Common myeloid progenitor, CD34-positive (primary cell): ENCODE measurements around the gene TMEM63B.

ENCODE experiments used
- CTCF ChIA-PET: fragments of 350-600 bp; sonication (Branson Sonifier 250); formaldehyde crosslinking; loops from one replicate; lab custom pipeline; 2021; ENCODE audit warnings: antibody characterized with exemption; lab: Charles Lee
- POLR2A ChIA-PET: fragments of 350-600 bp; sonication (Branson Sonifier 250); formaldehyde crosslinking; loops from one replicate; lab custom pipeline; 2021; ENCODE audit warnings: antibody characterized with exemption; lab: Charles Lee
- DNase-seq, 3 donors: peaks; one replicate each; pipeline versions ENCODE4 v3.0.0 to v3.0.0-alpha.2; 2013
- H3K27ac ChIP-seq, 2 experiments: 1 replicate in 1 of 2; 2 replicates in 1 of 2; pipeline ENCODE4 v1.7.0; 2013; ENCODE audit warnings: inconsistent platforms in 2 of 2, low read length in 2 of 2, mild to moderate bottlenecking in 2 of 2, low read depth in 1 of 2, moderate library complexity in 1 of 2; ENCODE audit not compliant: severe bottlenecking in 2 of 2, insufficient read depth in 1 of 2, poor library complexity in 1 of 2
- H3K27me3 ChIP-seq, 5 experiments: replicated peaks in 2 of 5; 1 replicate in 3 of 5; 2 replicates in 2 of 5; pipeline versions ENCODE4 v1.6.1 to v1.7.0; 2013; ENCODE audit warnings: low read length in 4 of 5, mild to moderate bottlenecking in 2 of 5, moderate library complexity in 2 of 5, inconsistent platforms in 1 of 5; ENCODE audit not compliant: insufficient read depth in 5 of 5, control insufficient read depth in 4 of 5
- H3K36me3 ChIP-seq, 4 experiments: 1 replicate in 2 of 4; 2 replicates in 2 of 4; pipeline versions ENCODE4 v1.6.1 to v1.7.0; 2013; ENCODE audit warnings: low read length in 3 of 4, control low read depth in 1 of 4, mild to moderate bottlenecking in 1 of 4; ENCODE audit not compliant: control insufficient read depth in 4 of 4, insufficient read depth in 4 of 4
- H3K4me1 ChIP-seq, 4 experiments: 1 replicate in 3 of 4; 2 replicates in 1 of 4; pipeline versions ENCODE4 v1.6.1 to v1.7.1; 2013; ENCODE audit warnings: low read length in 3 of 4, mild to moderate bottlenecking in 3 of 4, control low read depth in 1 of 4, inconsistent platforms in 1 of 4, moderate library complexity in 1 of 4; ENCODE audit not compliant: control insufficient read depth in 4 of 4, insufficient read depth in 4 of 4; ENCODE audit errors: control extremely low read depth in 1 of 4
- H3K4me3 ChIP-seq, 7 experiments: 1 replicate in 4 of 7; 2 replicates in 3 of 7; pipeline versions ENCODE4 v1.5.1 to v1.7.0; 2013; ENCODE audit warnings: mild to moderate bottlenecking in 7 of 7, low read length in 6 of 7, moderate library complexity in 6 of 7, inconsistent platforms in 2 of 7, low read depth in 2 of 7, control low read depth in 1 of 7; ENCODE audit not compliant: insufficient read depth in 4 of 7, control insufficient read depth in 1 of 7; ENCODE audit errors: extremely low read depth in 1 of 7
- H3K9me3 ChIP-seq, 5 experiments: 1 replicate in 4 of 5; 2 replicates in 1 of 5; pipeline versions ENCODE4 v1.6.1 to v1.7.1; 2013; ENCODE audit warnings: low read length in 4 of 5, mild to moderate bottlenecking in 2 of 5, inconsistent platforms in 1 of 5, low read depth in 1 of 5, moderate library complexity in 1 of 5; ENCODE audit not compliant: control insufficient read depth in 4 of 5, insufficient read depth in 2 of 5; ENCODE audit errors: control extremely low read depth in 1 of 5
- WGBS: methylation state at CpG from one replicate; pipeline ENCODE4 v1.1.5; 2013; ENCODE audit not compliant: insufficient coverage; 5-methylcytosine and 5-hydroxymethylcytosine counted together

TMEM63B gene

GRCh38 chr6:44101832-44102231, 25.5 kb upstream of the TMEM63B start:
- ChIA-PET POLR2A (no interaction called here), CTCF (interaction anchor here (0.6 to 10.8 kb wide), 8 partner anchors 11 to 487 kb away, joined by 3 to 128 read pairs (median 5); partner anchors contain the start of gene AARS2)
- peaks cover 4 to 28% (median 13%) of the 10 kb centered on the region in 4 experiments for H3K36me3 ChIP-seq
- no peaks in the 10 kb centered on the region for H3K27me3 ChIP-seq
- no peaks in the 10 kb centered on the region for H3K9me3 ChIP-seq
- DNase-seq: no peak
- peaks cover 0 to 10% (median under 1%) of the 10 kb centered on the region in 4 experiments for H3K4me1 ChIP-seq
- no peak overlapping the region for H3K27ac ChIP-seq
- 84% methylated on average over 4 of the region's 4 CpGs for WGBS
- H3K4me3 ChIP-seq: no peak overlapping the region

- WGBS: 95% methylated on average over 2 of the region's 2 CpGs
- H3K4me3 ChIP-seq: no peak overlapping the region
- no peak overlapping the region for H3K27ac ChIP-seq
- ChIA-PET CTCF (interaction anchor here (1.6 to 10.8 kb wide), 4 partner anchors 11 to 140 kb away, joined by 4 to 128 read pairs (median 8); no protein-coding TSS in a partner anchor), POLR2A (no interaction called here)
- H3K4me1 ChIP-seq: peaks cover 0 to 10% (median 0%) of the 10 kb centered on the region in 4 experiments
- no peaks in the 10 kb centered on the region for H3K27me3 ChIP-seq
- no peaks in the 10 kb centered on the region for H3K9me3 ChIP-seq
- peaks cover 4 to 32% (median 14%) of the 10 kb centered on the region in 4 experiments for H3K36me3 ChIP-seq
- no peak for DNase-seq
Measured at GRCh38 chr6:44102527-44102926, 24.8 kb upstream of the TMEM63B start.

DNA sequence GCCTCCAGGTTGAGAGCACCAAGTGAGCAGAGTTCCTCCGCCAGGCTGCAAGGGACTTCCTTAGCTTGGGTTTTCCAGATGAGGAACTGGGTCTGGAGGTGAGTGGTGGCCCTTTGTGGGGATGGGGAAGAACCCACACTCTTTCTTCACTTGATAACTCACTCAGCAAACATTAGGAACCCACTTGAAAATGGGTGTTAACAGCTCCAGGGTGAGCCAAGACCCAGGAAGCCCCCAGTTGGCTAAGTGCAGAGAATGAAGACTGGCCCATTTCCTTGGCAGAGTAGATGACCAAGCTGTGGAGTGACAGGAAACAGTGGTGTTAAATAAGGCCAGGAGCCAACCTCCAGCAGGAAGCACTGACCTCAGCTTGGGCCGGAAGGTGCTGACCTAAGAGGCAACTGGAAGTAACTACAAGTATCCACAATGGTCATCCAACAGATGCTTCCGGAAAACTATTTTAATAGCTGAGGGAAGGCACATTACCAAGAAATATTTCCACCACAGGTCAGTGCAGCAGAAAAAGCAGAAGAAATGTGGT, 22.8 kb upstream of the TMEM63B start:
- 83% methylated on average over 2 of the region's 3 CpGs for WGBS
- DNase-seq: no peak
- H3K27me3 ChIP-seq: no peaks in the 10 kb centered on the region
- no peak overlapping the region for H3K27ac ChIP-seq
- POLR2A ChIA-PET: no interaction called here
- H3K4me3 ChIP-seq: no peak overlapping the region
- CTCF ChIA-PET: interaction anchor here (0.6 kb wide), 1 partner anchor 238 kb away, joined by 3 read pairs; the partner anchor contains the start of gene SPATS1
- no peaks in the 10 kb centered on the region for H3K9me3 ChIP-seq
- H3K4me1 ChIP-seq: peaks cover 0 to 10% (median 0%) of the 10 kb centered on the region in 4 experiments
- peaks cover 8 to 45% (median 22%) of the 10 kb centered on the region in 4 experiments for H3K36me3 ChIP-seq

GRCh38 chr6:44105146-44105545, 22.2 kb upstream of the TMEM63B start:
- peaks cover 8 to 50% (median 25%) of the 10 kb centered on the region in 4 experiments for H3K36me3 ChIP-seq
- no peaks in the 10 kb centered on the region for H3K27me3 ChIP-seq
- H3K4me3 ChIP-seq: no peak overlapping the region
- 75% methylated on average over 6 of the region's 7 CpGs for WGBS
- peaks cover 0 to 10% (median 0%) of the 10 kb centered on the region in 4 experiments for H3K4me1 ChIP-seq
- no peak for DNase-seq
- H3K9me3 ChIP-seq: no peaks in the 10 kb centered on the region
- POLR2A ChIA-PET: no interaction called here
- CTCF ChIA-PET: no interaction called here
- H3K27ac ChIP-seq: no peak overlapping the region

DNA sequence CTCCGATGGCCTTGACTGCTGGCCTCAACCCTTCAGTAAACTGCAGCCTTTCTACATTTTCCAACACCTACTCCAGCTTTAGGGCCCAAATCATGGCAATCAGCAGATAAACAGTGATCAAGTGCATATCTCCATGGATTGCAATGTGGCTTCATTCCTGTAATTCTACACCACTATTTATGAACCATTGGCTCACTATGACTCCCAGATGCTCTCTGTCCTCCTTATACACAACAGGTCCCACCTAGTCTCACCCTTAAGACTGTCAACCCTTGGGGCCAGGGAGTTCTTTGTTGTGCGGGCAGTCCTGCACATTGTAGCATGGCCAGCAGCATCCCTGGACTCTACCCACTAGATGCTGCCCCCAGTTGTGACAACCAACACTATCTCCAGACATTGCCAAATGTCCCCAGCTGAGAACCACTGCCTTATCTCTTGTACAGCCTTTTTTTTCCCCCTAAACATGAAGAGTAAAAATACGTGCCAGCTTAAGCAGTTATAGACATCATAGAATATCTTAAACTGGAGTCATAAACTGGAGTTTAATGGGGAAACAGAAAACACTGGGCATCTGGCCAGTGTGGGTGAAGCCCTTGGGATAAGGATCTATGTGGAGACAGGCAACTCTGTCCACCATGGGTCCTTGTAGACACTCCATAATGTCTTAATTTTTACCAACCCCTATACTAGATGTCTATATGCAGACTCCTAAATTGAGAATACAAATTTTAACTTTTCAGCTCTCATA, 21.2 kb upstream of the TMEM63B start:
- no peak for DNase-seq
- WGBS: 100% methylated on average over 1 of the region's 3 CpGs
- peaks cover 8 to 60% (median 33%) of the 10 kb centered on the region in 4 experiments for H3K36me3 ChIP-seq
- peaks cover 0 to 10% (median 0%) of the 10 kb centered on the region in 4 experiments for H3K4me1 ChIP-seq
- ChIA-PET POLR2A (no interaction called here), CTCF (interaction anchor here (0.9 to 1.5 kb wide), 4 partner anchors 8 to 48 kb away, joined by 3 to 6 read pairs (median 4); no protein-coding TSS in a partner anchor)
- H3K4me3 ChIP-seq: no peak overlapping the region
- no peaks in the 10 kb centered on the region for H3K27me3 ChIP-seq
- H3K9me3 ChIP-seq: no peaks in the 10 kb centered on the region
- H3K27ac ChIP-seq: no peak overlapping the region

- no peak for DNase-seq
- ChIA-PET CTCF (interaction anchor here (1.0 to 12.6 kb wide), 4 partner anchors 8 to 47 kb away, joined by 3 to 128 read pairs (median 4); no protein-coding TSS in a partner anchor), POLR2A (no interaction called here)
- Histone ChIP-seq H3K27ac (no peak overlapping the region), H3K27me3 (no peaks in the 10 kb centered on the region), H3K9me3 (no peaks in the 10 kb centered on the region), H3K4me3 (no peak overlapping the region), H3K36me3 (peaks cover 13 to 69% (median 42%) of the 10 kb centered on the region in 4 experiments), H3K4me1 (peaks cover 0 to 4% (median 0%) of the 10 kb centered on the region in 4 experiments)
- 90% methylated on average over 2 of the region's 5 CpGs for WGBS
Measured at GRCh38 chr6:44107017-44107416, 20.3 kb upstream of the TMEM63B start.
